Activated effector memory CD4-positive, alpha-beta T cell treated with anti-CD3 and anti-CD28 coated beads, Interleukin-2, amount 50 U/mL, for 16 hours (primary cell): ENCODE results near the gene TNFRSF1A.
"Not testable (repeated sequence)": the region's sequence is repeated elsewhere in the genome, so short reads cannot be mapped to it uniquely, and the experiment has no call there.

Source experiments
- DNase-seq: peaks from one replicate; pipeline ENCODE4 v3.0.0-alpha.2; 2020

TNFRSF1A gene

GRCh38 chr12:6302621-6303020 is 39.3 kb downstream of the TNFRSF1A start:
- no peak for DNase-seq

GRCh38 chr12:6301721-6302120 is 40.2 kb downstream of the TNFRSF1A start:
- DNase-seq, result no peak

- DNase-seq, result no peak
Measured at GRCh38 chr12:6297170-6297569, 44.7 kb downstream of the TNFRSF1A start.

GRCh38 chr12:6295094-6295811 is 46.6 kb downstream of the TNFRSF1A start:
- peak; percentile 17 for DNase-seq

DNA sequence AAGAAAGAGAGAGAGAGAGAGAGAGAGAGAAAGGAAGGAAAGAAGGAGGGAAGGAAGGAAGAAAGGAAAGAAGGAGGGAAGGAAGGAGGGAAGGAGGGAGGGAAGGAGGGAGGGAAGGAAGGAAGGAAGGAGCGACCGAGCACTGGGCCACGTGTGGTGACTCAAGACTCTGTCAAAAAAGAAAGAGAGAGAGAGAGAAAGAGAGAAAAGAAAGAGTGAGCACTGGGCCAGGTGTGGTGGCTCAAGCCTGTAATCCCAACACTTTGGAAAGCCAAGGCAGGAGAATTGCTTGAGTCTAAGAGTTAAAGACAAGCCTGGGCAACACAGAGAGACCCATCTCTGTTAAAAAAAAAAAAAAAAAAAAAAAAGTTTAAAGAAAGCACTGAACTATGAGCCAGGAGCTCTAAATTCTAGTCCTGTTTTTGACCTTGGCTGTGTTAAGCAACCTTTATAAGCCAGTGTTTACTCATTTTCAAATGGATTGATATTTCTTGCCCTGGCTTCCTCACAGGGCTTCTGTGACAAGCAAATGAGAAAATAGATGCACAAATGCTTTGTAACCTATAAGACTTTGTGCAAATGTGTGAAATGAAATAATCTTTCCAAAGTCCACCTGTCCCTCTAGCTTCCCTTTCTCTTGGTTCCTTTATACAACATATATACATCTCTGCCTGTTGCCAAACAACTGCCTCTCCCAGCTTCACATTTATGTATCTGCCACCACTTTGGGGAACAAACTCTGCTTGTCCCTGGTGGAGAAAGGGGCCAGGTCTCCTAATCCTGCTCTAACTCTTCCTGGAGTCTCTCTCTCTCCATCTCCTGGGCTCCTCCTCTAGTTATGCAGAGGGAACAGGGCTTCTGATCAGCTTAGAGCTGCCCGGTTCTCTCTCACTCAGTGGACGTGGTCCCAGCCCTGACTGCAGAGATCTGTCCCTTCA is 47.5 kb downstream of the TNFRSF1A start:
- peak; percentile 27 for DNase-seq

GRCh38 chr12:6292606-6293005 is 49.3 kb downstream of the TNFRSF1A start:
- no peak for DNase-seq

DNA sequence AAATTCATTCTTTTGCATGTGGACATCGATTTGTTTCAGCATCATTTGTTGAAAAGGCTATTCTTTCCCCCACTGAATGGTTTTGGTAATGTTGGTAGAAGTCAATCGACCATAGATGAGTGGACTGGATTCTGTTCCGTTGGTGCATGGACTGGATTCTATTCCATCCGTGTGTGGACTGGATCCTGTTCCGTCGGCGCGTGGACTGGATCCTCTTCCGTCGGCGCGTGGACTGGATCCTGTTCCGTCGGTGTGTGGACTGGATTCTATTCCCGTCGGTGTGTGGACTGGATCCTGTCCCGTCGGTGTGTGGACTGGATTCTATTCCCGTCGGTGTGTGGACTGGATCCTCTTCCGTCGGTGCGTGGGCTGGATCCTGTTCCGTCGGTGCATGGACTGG is 52.0 kb downstream of the TNFRSF1A start:
- not testable (repeated sequence) for DNase-seq

DNA sequence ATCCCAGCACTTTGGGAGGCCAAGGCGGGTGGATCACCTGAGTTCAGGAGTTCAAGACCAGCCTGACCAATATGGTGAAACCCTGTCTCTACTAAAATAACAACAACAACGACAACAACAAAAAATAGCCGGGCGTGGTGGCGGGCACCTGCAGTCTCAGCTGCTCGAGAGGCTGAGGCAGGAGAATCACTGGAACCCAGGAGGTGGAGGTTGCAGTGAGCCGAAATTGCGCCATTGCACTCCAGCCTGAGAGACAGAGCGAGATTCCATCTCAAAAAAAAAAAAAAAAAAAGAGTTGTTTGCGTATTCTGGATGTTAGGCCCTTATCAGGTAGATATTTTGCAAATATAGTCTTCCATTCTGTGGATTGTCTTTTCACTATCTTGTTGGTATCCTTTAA is 52.8 kb downstream of the TNFRSF1A start:
- DNase-seq, result not testable (repeated sequence)

DNA sequence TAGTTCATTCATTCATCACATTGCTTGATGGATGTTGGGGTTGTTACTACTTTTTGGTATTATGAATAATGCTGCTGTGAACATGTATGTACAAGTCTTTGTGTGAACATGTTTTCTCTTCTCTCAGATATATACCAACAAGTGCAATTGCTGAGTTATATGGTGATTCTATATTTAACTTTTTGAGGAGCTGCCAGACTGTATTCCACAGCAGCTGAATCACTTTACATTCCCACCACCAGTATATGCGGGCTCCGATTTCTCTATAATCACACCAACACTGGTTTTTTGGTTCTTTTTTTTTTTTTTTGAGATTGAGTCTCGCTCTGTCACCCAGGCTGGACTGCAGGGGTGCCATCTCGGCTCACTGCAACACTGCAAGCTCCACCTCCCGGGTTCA is 53.6 kb downstream of the TNFRSF1A start:
- no peak for DNase-seq

- DNase-seq, result no peak
Measured at GRCh38 chr12:6285532-6286306, 56.2 kb downstream of the TNFRSF1A start.

DNA sequence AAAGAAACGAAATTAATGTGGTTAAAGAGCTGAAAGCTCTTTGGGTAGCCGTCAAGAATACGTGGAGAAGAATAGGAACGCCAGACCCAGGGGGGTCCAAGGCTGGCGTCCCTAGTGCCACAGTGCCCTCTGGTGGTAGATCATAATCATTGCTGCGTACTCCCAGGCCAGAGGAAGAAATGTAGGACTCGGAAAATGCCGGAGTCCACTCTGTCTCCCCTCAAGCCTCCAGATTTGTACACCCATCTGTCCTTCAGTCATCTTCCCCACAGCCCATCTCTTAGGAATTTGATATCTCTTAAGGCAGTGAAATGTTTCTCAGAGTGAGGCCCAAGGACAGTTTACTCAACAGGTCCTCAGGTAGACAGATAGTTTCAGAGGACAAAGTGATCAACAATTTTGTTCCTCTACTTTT is 56.8 kb downstream of the TNFRSF1A start:
- peak; percentile 83 for DNase-seq

DNA sequence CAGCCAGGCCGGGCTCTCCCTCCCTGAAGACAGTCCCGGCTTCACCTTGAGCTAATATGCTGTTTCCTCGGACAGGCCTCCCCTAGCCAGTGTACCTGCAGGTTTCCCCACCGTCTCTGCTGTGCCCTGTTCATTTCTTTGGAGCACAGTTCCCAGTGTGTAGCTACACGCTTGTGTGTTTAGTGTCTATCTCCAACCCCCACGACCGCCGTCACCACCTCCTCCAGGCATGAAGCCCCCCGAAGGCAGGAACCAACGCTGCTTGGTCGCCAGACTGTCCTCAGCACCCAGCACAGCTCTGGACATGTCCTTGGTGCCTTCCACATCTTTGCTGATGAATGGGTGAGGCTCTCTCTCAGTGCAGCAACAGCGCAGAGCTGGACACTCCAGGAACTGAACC is 57.6 kb downstream of the TNFRSF1A start:
- DNase-seq, result no peak

DNA sequence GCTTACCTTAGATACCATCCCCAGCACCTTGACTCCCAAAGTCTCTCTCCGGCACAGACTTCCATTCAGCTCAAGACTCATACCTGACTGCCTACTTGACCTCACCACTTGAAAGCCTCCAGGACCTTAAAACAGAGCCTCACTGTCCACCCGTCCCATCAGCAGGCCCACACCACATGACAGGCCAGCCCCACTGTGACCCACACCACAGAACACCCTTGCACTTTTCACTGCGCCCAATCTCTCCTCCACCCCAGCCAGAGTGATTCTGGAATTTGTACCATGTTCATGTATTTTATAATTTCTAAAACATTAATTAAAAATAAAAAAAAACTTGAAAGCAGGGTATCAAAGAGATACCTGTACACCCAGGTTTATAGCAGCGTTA is 59.4 kb downstream of the TNFRSF1A start:
- DNase-seq, result no peak

DNA sequence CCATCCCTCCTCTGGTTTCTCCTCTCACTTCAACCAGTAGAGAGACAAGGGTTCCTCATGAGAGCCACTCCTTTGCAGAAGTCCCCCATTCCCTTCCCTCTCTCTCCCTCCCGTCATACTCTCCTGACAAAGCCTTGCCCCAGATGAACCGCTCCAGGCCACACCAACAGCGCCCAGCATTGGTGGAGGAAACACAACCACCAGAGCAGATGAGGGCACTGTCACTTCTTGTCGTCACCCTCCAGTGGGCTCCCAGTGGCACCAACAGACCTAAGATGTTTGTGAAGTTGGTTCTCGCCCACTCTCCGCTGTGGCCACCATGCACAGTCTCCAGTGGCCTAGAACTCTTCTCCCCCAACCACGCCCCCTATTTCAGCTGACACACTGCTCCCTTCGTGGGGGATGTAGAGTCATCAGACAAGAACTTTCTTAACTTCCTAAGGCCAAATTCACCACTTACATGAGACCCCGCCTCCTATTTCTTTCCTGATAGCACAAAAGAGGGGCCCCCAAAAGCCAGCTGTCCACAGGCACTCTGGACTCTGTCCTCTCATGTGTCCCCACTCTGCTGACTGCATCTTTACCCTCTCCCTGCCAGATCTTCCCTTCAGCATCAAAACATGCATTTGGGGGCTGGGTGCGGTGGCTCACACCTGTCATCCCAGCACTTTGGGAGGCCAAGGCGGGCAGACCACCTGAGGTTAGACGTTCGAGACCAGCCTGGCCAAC is 60.6 kb downstream of the TNFRSF1A start:
- DNase-seq, result no peak

DNA sequence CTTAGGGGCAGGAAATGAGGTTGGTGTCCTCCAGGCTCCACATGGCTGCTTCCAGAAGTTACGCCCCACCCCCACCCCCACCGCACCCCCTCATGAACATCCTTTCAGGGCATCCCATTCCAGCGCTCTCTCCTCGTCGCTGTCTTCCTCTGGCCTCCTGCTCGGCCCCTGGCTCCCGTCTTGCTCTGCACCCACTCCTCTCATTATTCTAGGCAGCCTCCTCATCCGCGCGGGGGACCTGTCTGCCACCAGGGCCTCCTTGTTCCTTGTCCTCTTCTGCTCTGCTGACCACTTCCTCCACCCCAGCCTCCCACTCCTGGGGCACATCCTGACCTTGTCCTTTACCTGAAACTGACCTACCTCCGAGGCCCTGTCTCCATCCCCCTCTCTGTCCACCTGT is 61.2 kb downstream of the TNFRSF1A start:
- no peak for DNase-seq

DNA sequence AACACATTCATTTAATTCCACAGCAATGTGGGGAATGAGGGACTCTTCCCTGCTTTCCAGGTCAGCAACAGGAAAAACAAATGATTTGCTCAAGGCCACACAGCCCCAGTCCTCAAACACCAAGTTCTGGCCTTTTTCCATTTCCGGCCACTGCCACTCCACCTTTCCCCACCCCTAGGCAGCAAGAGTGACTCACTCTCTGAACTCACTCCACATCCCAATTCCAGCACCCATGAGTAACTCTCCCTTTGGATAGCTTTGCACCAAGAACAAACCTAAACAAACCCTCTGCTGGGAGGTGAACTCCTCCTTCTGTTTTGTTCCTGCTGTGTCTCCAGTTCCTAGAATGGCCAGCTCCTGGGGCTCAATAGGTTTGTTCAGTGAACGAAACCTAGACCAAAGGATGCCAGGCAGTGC is 61.8 kb downstream of the TNFRSF1A start:
- DNase-seq, result no peak

DNA sequence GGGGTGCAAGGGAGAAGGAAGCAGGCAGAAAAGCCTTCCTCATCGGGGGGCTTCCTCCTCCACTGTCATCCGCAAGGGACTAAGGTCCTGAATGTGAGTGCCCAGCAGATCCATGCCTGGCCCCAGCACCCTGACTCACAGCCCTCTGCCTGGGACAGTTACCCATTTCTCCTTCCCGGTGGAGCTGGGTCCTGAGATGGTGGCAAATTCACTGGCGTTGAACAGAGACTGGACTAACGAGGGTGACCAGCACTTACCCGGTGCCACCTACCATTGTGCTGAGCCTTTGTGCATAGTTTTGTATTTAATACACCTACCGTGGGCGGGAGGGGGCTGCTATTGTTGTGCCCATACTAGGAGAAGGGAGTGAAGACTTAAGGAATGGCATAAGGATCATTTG is 62.2 kb downstream of the TNFRSF1A start:
- DNase-seq, result no peak

DNA sequence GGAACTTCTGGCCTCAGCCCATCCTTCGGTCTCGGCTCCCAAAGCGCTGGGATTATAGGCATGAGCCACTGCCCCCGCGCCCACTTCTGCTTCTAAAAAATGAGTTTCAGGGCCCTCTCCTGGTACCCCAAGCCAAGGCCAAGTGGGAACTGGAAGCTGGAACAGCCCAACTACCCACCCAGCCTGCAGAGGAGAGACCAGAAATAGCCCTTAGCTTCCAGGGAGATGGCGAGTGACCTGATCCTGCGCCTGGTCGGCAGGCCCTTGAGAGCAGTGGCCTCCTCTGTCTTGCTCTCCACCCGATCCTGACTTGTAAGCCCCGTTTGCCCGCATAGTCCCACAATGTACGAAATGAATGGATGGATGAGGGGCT is 62.6 kb downstream of the TNFRSF1A start:
- DNase-seq, result no peak
